ENCODE data around the gene BAAT.

DNA sequence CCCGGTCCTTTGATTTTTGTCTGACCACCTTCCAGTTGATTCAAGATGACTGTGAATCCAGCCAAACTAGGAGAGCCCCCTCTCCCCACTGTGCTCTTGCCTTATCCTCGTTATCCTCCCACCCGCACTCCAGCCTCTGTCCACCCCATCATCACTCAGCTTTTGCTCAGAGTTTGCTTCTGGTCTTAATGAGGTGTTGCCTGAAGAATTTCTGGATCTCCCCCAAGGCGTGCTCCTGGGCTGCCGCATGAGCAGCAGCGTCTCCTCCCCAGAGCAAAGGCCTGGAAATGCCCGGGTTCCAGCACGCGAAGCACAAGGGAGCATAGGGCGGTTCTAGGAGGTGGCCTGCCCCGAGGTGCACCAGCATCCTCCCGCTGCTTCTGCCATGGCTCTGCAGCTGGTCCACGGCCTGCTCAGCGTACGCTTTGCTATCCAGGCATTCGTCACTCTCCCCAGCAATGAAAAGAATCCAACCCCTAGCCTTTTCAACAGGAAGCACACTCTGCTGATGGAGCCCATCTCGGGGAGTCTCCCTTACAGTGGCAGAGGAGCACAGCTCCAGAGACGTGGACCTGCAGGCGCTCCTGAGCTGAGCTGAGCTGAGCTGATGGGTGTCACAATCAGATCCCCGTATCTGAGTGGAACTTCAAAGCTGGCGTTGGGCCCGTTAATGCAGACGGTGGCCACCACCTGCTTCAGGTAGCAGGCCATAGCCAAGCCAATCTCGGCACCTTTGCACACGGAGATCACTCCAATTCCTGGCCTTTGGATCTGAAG is 50.7 kb downstream of the BAAT start:
- TF ChIP-seq EZH2 (IDR thresholded peaks at IDR 0.05) (no peak), POLR2AphosphoS5 (IDR thresholded peaks at IDR 0.05; ENCODE audit: borderline replicate concordance, low read depth, low read length) (no peak)
